ENCODE results near the gene PPP2R2C.

DNA sequence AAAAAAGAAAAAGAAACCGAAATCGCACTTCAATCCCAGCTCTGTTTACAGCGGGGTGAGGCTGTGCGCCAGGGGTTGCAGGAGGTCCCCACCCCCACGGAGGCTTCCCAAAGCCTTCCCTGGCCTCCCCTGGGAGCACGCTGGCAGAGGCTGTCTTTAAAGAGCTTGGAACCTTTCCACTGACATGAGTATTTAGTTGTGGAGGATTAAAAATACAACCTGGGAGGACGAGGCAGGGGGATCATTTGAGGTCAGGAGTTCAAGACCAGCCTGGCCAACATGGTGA, 69.1 kb downstream of the PPP2R2C start:
- no peak for TF ChIP-seq SUZ12 (IDR thresholded peaks at IDR 0.05; ENCODE audit: extremely low read depth, insufficient read depth, insufficient read length)
- TF ChIP-seq YY1 (IDR thresholded peaks at IDR 0.05; ENCODE audit: insufficient read depth, insufficient read length): no peak
- no peak for TF ChIP-seq ZNF274 (IDR thresholded peaks at IDR 0.05; ENCODE audit: low read depth, low read length)

Measured in NT2/D1 (cell line).